Stimulated activated CD8-positive, alpha-beta memory T cell treated with anti-CD3 and anti-CD28 coated beads, Interleukin-4, amount 100 ng/mL, for 1 hour (primary cell): ENCODE results near the gene S100A14.

Experiments
- DNase-seq, 2 donors: peaks; one replicate each; pipeline ENCODE4 v3.0.0-alpha.2; 2020; ENCODE audit warnings: low read depth in 2 of 2, low spot score in 1 of 2

Gene S100A14

GRCh38 chr1:153639280-153639679 is 23.2 kb upstream of the S100A14 start:
- DNase-seq, result no peak

- DNase-seq, result no peak
Observed at GRCh38 chr1:153638261-153638660, 22.1 kb upstream of the S100A14 start.

- DNase-seq, result no peak
Observed at GRCh38 chr1:153636312-153636711, 20.2 kb upstream of the S100A14 start.

GRCh38 chr1:153635872-153636271 is 19.7 kb upstream of the S100A14 start:
- DNase-seq, result no peak

DNA sequence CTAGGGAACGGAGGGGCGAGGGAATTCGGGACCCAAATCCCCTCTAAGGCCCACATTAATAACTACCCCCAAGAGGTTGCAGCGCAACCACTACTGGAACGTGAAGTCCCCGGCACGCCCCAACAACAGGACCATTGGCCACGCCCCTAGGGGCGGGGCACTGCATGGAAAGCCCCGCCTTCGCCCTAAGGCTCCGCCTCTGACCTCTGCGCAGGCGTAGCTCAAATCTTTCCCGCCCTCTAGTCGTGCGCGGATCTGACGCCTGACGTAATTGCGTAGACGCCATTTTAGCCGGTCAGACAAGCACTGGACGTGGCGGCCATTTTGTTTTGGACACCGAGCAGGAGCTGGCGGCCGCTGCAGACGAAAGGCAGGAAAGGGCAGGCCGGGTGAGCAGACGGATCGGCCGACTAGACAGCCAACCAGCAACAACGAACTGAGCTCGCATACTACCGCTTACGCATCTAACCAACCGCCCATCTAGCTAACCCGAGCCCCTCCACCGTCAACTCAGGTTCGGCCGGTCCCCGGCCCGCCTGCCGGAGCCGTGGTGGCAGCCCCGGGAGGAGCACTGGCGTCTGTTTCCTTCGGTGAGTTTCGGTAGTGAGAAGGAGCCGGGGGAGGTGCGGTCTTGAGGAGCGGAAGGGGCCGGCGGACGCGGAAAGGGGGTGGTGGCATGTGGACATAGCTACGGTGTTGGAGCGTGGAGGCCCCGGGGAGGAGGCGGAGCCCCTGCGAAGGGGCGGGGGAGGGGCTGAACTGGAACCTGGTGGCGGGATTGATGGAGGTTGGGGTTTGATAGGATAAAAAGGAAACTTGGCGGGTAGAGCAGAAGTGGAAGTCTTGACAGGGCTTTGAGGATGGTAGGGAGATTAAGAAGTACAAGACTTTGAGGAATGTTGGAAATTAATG is 17.9 kb upstream of the S100A14 start, which contains the start of gene CHTOP:
CHTOP (plus strand) TSS at position 313 of the 912 bp plus-strand sequence. CDS start 2,523 bp downstream, outside the sequence.
- peak; percentile 88 to 93 for DNase-seq

GRCh38 chr1:153633161-153633753 is 17.1 kb upstream of the S100A14 start:
- DNase-seq, result no peak

GRCh38 chr1:153631047-153632022 is 15.2 kb upstream of the S100A14 start:
- DNase-seq, result no peak

- DNase-seq, result no peak
Observed at GRCh38 chr1:153630384-153630783, 14.3 kb upstream of the S100A14 start.

DNA sequence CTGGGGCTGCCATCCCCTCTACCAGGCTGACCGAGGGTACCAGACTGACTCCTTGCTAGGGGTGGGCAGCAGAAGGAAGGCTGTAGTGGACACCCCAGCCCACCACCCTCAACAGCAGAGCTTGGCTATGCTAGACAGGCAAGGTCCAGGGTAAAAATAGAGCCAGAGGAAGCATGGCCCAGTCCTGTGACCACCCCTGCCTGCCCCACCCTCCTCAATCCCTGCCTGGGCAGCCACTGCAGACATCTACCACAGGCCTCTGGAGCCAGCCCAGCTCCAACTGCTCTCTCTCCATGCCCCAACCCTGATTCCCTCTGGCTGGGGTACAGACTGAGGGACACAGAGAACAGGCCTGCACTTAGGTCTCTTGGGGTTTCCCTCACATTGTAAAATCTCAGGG is 13.8 kb upstream of the S100A14 start:
- DNase-seq, result no peak

GRCh38 chr1:153629343-153629665 is 13.2 kb upstream of the S100A14 start:
- no peak for DNase-seq

DNA sequence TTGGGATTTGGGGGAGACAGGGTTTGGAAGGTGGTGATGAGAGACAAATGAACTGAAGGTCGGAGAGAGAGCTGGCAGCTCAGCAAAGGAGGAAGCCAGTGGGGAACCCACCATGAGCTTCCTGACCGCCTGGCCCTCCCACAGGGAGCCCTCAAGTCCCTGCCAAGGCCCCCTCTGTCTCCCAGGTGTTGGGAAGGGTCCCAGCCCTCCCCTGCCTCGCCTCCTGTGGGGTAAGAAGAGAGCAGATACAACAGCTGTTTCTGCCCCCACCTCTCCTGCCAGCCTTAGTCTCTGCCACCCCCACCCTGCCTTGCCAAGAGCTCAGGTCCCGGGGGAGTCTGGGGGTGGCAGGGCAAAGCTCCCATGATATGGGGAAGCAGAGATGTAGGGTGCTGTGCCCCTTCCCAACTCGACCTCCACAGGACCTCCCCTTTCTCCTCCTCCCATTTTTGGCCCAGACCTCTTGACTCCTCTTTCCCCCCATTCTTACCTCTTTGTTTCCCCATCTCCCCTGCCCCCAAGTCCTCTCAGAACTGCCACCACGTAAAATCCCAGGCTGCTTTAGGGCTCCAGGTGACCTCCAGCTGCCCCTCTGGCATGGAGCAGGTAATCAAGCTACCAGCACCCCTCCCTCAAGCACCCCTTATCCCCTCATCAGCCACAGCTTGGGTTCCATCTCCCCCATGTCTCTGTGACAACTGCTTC is 12.7 kb upstream of the S100A14 start:
- no peak for DNase-seq

GRCh38 chr1:153627715-153628626 is 11.8 kb upstream of the S100A14 start, which contains the start of gene S100A1:
Gene S100A1 (plus strand): TSS chr1:153628434. CDS start chr1:153630522, 2,088 bp downstream.
- no peak for DNase-seq

- DNase-seq, result no peak
Observed at GRCh38 chr1:153626904-153627714, 11.0 kb upstream of the S100A14 start, which contains the start of gene S100A13. Gene S100A13 (minus strand): TSS chr1:153627505. CDS start chr1:153626472, 1,033 bp downstream.

GRCh38 chr1:153626477-153626903 is 10.4 kb upstream of the S100A14 start:
- no peak for DNase-seq

GRCh38 chr1:153624965-153625611 is 9.0 kb upstream of the S100A14 start:
- DNase-seq, result no peak

GRCh38 chr1:153623101-153623500 is 7.0 kb upstream of the S100A14 start:
- no peak for DNase-seq

DNA sequence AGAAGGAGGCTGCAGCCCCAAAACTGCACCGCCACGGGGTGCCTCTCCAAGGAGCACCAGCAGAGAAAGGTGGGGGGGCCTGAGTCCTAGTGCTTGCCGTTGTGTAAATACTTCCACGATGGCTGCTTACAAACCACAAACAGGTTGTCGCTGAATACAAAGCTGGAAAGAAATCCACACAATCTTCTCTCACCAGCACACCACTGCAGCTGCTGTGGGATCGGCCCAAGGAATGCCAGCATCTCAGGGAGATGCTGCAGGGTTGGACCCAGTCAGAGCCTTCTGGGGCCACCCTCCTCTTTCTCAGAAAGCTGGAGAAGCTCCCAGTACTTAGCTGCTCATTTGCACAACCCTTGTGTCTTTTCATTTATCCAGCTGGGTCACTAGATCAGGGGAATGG is 3.0 kb upstream of the S100A14 start:
- DNase-seq, result no peak

DNA sequence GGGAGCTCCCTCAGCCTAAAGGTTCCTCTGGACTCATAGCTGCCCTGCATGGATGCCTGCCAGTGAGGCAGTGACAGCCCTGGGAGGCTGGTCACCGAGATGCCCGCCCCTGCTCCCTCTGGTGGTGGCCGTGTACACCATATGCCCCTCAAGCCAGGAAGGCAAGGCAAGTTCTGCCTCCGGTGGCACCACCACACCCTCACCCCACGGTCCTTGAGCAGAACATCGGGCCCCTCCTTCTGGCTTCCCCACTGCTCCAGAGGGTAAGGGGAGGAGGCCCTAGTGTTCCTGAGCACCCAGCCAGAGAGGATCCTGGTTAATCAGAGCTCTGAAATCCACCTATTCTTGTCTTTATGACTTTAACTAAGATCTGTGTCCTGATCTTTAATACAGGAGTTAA is 1.5 kb upstream of the S100A14 start:
- DNase-seq, result peak in 1 of 2 donors; percentile 36
